HepG2 (cell line): ENCODE measurements around the gene CLCC1. TPM values are rescaled to one million over a fixed set of nuclear protein-coding genes. Genes with fewer than 3 reads are reported as not detected.

Experiments
- HNRNPLL ChIP-seq: fragments of 200-400 bp; formaldehyde crosslinking; IDR thresholded peaks from 2 replicates; pipeline ENCODE4 v1.6.1; 2017; ENCODE audit warnings: mild to moderate bottlenecking, low read depth, low read length; ENCODE audit not compliant: poor library complexity, severe bottlenecking
- HOMEZ ChIP-seq: IDR thresholded peaks from 2 replicates; pipeline ENCODE4 v1.6.1; 2016; ENCODE audit warnings: low read depth
- MEIS2 ChIP-seq: sonication (generic); formaldehyde crosslinking; IDR thresholded peaks from 2 replicates; pipeline ENCODE4 v1.9.0; 2021; ENCODE audit warnings: mild to moderate bottlenecking, missing genetic modification reagents
- MYC ChIP-seq: sonication (generic); formaldehyde crosslinking; IDR thresholded peaks from 2 replicates; pipeline ENCODE4 v1.9.0; 2021; ENCODE audit warnings: missing genetic modification reagents, borderline replicate concordance
- MYNN ChIP-seq: sonication (generic); formaldehyde crosslinking; IDR thresholded peaks from 2 replicates; pipeline ENCODE4 v1.4.0; 2020; ENCODE audit warnings: mild to moderate bottlenecking, low read depth, missing genetic modification reagents
- NFIC ChIP-seq: IDR thresholded peaks from 2 replicates; pipeline ENCODE4 v1.6.1; 2012; ENCODE audit warnings: mild to moderate bottlenecking, low read length, inconsistent platforms
- PAF1 ChIP-seq: IDR thresholded peaks from 2 replicates; pipeline ENCODE4 v1.6.1; 2016; ENCODE audit warnings: missing genetic modification reagents, missing compliant biosample characterization
- PHF20 ChIP-seq: sonication (generic); formaldehyde crosslinking; IDR thresholded peaks from 2 replicates; pipeline ENCODE4 v1.5.0; 2020; ENCODE audit warnings: mild to moderate bottlenecking, missing genetic modification reagents
- STAT5B ChIP-seq: sonication (generic); formaldehyde crosslinking; IDR thresholded peaks from 2 replicates; pipeline ENCODE4 v1.4.0; 2020; ENCODE audit warnings: missing genetic modification reagents
- YEATS2 ChIP-seq: sonication (generic); formaldehyde crosslinking; IDR thresholded peaks from 2 replicates; pipeline ENCODE4 v1.4.0; 2020; ENCODE audit warnings: missing genetic modification reagents, borderline replicate concordance
- ZNF143 ChIP-seq: sonication (generic); formaldehyde crosslinking; IDR thresholded peaks from 2 replicates; pipeline ENCODE4 v1.4.0; 2020; ENCODE audit warnings: missing genetic modification reagents
- ZNF33B ChIP-seq: sonication (generic); formaldehyde crosslinking; IDR thresholded peaks from 2 replicates; pipeline ENCODE4 v1.5.1; 2020; ENCODE audit warnings: mild to moderate bottlenecking, missing genetic modification reagents
- ZNF607 ChIP-seq: sonication (generic); formaldehyde crosslinking; IDR thresholded peaks from 2 replicates; pipeline ENCODE4 v1.5.1; 2020; ENCODE audit warnings: missing genetic modification reagents, mild to moderate bottlenecking, borderline replicate concordance
- ZNF749 ChIP-seq: sonication (generic); formaldehyde crosslinking; IDR thresholded peaks from 2 replicates; pipeline ENCODE4 v1.8.0; 2022; ENCODE audit warnings: mild to moderate bottlenecking, missing genetic modification reagents, moderate library complexity, borderline replicate concordance
- polyA plus RNA-seq, 8 experiments: library from polyadenylated mRNA; depleted of rRNA in 3 of 8; stranded (reverse) in 7 of 8; unstranded in 1 of 8; fragments of >200 nt; fragmentation: Illumina TruSeq in 4 of 8; extraction: Trizol in 4 of 8; gene quantifications; 2 replicates each; pipeline versions ENCODE4 v1.2.1 to v1.2.3, GENCODE V29; 2011 to 2016; ENCODE audit warnings: low read depth in 4 of 8, missing spikeins in 1 of 8, mixed read lengths in 1 of 8; ENCODE audit not compliant: insufficient read depth in 1 of 8
- total RNA-seq, 5 experiments: library from RNA; depleted of rRNA; stranded (reverse); fragments of >200 nt; fragmentation: Illumina TruSeq; extraction: Trizol; gene quantifications; 2 replicates each; pipeline ENCODE4 v1.2.3, GENCODE V29; 2016; ENCODE audit warnings: low read depth in 1 of 5
- TF ChIP-seq, protein P1 (sequence below): sonication (generic); formaldehyde crosslinking; IDR thresholded peaks from 2 replicates; pipeline ENCODE4 v1.8.0; 2022; ENCODE audit warnings: missing genetic modification reagents, mild to moderate bottlenecking, inconsistent platforms, borderline replicate concordance
- TF ChIP-seq, protein P2 (sequence below): IDR thresholded peaks from 2 replicates; pipeline ENCODE4 v1.6.1; 2016
- TF ChIP-seq, protein P3 (sequence below): sonication (generic); formaldehyde crosslinking; IDR thresholded peaks from 2 replicates; pipeline ENCODE4 v1.4.0; 2020; ENCODE audit warnings: missing genetic modification reagents
- TF ChIP-seq, protein P4 (sequence below): sonication (generic); formaldehyde crosslinking; IDR thresholded peaks from 2 replicates; pipeline ENCODE4 v1.4.0; 2020; ENCODE audit warnings: missing genetic modification reagents
- TF ChIP-seq, protein P5 (sequence below): sonication (generic); formaldehyde crosslinking; IDR thresholded peaks from 2 replicates; pipeline ENCODE4 v1.5.0; 2020; ENCODE audit warnings: missing genetic modification reagents

Gene CLCC1
- total and polyA plus RNA-seq, 2 of the 13 experiments (the other 11 are each of a cell fraction or from before 2014, with no cell fraction given): 16.0 to 25.8 TPM

- TF ChIP-seq, protein P1, sequence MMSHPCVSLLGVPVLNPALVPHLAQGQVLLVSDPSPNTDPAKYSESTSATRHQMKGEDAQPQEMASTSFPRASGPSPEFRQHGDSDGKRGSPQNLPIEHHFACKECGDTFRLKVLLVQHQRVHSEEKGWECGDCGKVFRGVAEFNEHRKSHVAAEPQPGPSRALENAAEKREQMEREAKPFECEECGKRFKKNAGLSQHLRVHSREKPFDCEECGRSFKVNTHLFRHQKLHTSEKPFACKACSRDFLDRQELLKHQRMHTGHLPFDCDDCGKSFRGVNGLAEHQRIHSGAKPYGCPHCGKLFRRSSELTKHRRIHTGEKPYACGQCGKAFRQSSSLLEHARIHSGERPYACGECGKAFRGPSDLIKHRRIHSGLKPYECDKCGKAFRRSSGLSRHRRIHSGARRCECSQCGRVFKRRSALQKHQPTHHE (CRISPR knock-in tag): 0 out of 2 replicates have a peak, but pooled peaks have one; percentile 5
- TF ChIP-seq HNRNPLL (peak; percentile 92), PHF20 (CRISPR knock-in tag) (peak; percentile 69), ZNF607 (CRISPR knock-in tag) (no peak; the same call in 1 of the 2 replicates), ZNF143 (CRISPR knock-in tag) (peak; percentile 16; the same call in 1 of the 2 replicates), MEIS2 (CRISPR knock-in tag) (peak; percentile 83), ZNF33B (CRISPR knock-in tag) (no peak), MYC (CRISPR knock-in tag) (peak; percentile 90), YEATS2 (no peak; the same call in 1 of the 2 replicates), NFIC (no peak), MYNN (CRISPR knock-in tag) (no peak), ZNF749 (peak; percentile 67; the same call in 1 of the 2 replicates), HOMEZ (CRISPR knock-in tag) (peak; percentile 97), STAT5B (CRISPR knock-in tag) (no peak), PAF1 (CRISPR knock-in tag) (no peak)
- TF ChIP-seq, protein P2, sequence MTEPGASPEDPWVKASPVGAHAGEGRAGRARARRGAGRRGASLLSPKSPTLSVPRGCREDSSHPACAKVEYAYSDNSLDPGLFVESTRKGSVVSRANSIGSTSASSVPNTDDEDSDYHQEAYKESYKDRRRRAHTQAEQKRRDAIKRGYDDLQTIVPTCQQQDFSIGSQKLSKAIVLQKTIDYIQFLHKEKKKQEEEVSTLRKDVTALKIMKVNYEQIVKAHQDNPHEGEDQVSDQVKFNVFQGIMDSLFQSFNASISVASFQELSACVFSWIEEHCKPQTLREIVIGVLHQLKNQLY (CRISPR knock-in tag): peak; percentile 47; the same call in 1 of the 2 replicates
- TF ChIP-seq, protein P3, sequence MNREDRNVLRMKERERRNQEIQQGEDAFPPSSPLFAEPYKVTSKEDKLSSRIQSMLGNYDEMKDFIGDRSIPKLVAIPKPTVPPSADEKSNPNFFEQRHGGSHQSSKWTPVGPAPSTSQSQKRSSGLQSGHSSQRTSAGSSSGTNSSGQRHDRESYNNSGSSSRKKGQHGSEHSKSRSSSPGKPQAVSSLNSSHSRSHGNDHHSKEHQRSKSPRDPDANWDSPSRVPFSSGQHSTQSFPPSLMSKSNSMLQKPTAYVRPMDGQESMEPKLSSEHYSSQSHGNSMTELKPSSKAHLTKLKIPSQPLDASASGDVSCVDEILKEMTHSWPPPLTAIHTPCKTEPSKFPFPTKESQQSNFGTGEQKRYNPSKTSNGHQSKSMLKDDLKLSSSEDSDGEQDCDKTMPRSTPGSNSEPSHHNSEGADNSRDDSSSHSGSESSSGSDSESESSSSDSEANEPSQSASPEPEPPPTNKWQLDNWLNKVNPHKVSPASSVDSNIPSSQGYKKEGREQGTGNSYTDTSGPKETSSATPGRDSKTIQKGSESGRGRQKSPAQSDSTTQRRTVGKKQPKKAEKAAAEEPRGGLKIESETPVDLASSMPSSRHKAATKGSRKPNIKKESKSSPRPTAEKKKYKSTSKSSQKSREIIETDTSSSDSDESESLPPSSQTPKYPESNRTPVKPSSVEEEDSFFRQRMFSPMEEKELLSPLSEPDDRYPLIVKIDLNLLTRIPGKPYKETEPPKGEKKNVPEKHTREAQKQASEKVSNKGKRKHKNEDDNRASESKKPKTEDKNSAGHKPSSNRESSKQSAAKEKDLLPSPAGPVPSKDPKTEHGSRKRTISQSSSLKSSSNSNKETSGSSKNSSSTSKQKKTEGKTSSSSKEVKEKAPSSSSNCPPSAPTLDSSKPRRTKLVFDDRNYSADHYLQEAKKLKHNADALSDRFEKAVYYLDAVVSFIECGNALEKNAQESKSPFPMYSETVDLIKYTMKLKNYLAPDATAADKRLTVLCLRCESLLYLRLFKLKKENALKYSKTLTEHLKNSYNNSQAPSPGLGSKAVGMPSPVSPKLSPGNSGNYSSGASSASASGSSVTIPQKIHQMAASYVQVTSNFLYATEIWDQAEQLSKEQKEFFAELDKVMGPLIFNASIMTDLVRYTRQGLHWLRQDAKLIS (CRISPR knock-in tag): peak; percentile 47; the same call in 1 of the 2 replicates
- TF ChIP-seq, protein P4, sequence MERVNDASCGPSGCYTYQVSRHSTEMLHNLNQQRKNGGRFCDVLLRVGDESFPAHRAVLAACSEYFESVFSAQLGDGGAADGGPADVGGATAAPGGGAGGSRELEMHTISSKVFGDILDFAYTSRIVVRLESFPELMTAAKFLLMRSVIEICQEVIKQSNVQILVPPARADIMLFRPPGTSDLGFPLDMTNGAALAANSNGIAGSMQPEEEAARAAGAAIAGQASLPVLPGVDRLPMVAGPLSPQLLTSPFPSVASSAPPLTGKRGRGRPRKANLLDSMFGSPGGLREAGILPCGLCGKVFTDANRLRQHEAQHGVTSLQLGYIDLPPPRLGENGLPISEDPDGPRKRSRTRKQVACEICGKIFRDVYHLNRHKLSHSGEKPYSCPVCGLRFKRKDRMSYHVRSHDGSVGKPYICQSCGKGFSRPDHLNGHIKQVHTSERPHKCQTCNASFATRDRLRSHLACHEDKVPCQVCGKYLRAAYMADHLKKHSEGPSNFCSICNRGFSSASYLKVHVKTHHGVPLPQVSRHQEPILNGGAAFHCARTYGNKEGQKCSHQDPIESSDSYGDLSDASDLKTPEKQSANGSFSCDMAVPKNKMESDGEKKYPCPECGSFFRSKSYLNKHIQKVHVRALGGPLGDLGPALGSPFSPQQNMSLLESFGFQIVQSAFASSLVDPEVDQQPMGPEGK (CRISPR knock-in tag): peak; percentile 59
- TF ChIP-seq, protein P5, sequence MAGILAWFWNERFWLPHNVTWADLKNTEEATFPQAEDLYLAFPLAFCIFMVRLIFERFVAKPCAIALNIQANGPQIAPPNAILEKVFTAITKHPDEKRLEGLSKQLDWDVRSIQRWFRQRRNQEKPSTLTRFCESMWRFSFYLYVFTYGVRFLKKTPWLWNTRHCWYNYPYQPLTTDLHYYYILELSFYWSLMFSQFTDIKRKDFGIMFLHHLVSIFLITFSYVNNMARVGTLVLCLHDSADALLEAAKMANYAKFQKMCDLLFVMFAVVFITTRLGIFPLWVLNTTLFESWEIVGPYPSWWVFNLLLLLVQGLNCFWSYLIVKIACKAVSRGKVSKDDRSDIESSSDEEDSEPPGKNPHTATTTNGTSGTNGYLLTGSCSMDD (CRISPR knock-in tag): no peak
These were observed at the start of gene CLCC1 (continued) for GRCh38 chr1:108963052-108963686.
